Breast epithelium (tissue), 3 donors: ENCODE data around the gene NAIP. TPM values are rescaled to one million over a fixed set of nuclear protein-coding genes. Genes with fewer than 3 reads are reported as not detected.

Experiments used
- total RNA-seq, 3 donors: library from RNA; depleted of rRNA; stranded (reverse); fragments of >200 nt; gene quantifications; one replicate each; pipeline ENCODE4 v1.1.0, GENCODE V29; 2016

Gene NAIP
- total RNA-seq, 3 donors from 2014 or later, result 23.4 to 70.0 (median 37.7) TPM

Other genes with a start within 250 kb of the NAIP start
- 10 to 100 TPM in 1 of 3 donors, 1 to 10 TPM in 2; 4.8 to 13.1 (median 6.3) TPM for gene SERF1A, start 124.7 kb downstream of the NAIP start, total RNA-seq
- 10 to 100 TPM; 23.7 to 47.5 (median 33.8) TPM for gene SMN1, start 100.3 kb downstream of the NAIP start, total RNA-seq
- 10 to 100 TPM; 10.7 to 25.3 (median 23.9) TPM for gene GTF2H2, start 42.3 kb upstream of the NAIP start, total RNA-seq